Activated naive CD4-positive, alpha-beta T cell treated with anti-CD3 and anti-CD28 coated beads, Interleukin-2, amount 10 ng/mL, durations not matched to agents 5 hours and 36 hours (primary cell): ENCODE measurements around the gene LDHD. TPM values are rescaled to one million over a fixed set of nuclear protein-coding genes. Genes with fewer than 3 reads are reported as not detected.

Experiments
- total RNA-seq, 2 experiments: library from RNA; stranded (reverse); gene quantifications; one replicate each; pipeline ENCODE4 v1.2.3, GENCODE V29; 2021

The LDHD gene
- under 1 TPM; 0.22 to 0.33 TPM for total RNA-seq

GRCh38 chr16:75116081-75116910 lies at the start of gene LDHD:
LDHD (minus strand) TSS chr16:75116780; CDS start chr16:75116720, 60 bp downstream.

GRCh38 chr16:75148311-75149195 lies 32.0 kb upstream of the LDHD start, which contains the start of gene ZFP1:
ZFP1 (plus strand) TSS chr16:75148524; CDS start chr16:75152952, 4,428 bp downstream.

Other genes starting within 250 kb of the LDHD start
- gene WDR59, start 131.7 kb downstream of the LDHD start, total RNA-seq = 10 to 100 TPM; 69.4 to 81.5 TPM
- gene ZNRF1, start 117.8 kb downstream of the LDHD start, total RNA-seq = 1 to 10 TPM; 5.0 to 7.2 TPM
- gene ZFP1, start 31.7 kb upstream of the LDHD start, total RNA-seq = 10 to 100 TPM; 13.3 to 13.7 TPM
- gene CTRB2, start 90.4 kb upstream of the LDHD start, total RNA-seq = not detected
- not detected for gene CTRB1, start 102.2 kb upstream of the LDHD start, total RNA-seq
- gene BCAR1, start 134.8 kb upstream of the LDHD start, total RNA-seq = not detected